ENCODE data around the gene SLC37A1. TPM values are rescaled to one million over a fixed set of nuclear protein-coding genes. Genes with fewer than 3 reads are reported as not detected.

The SLC37A1 gene
- total RNA-seq = 100 to 1,000 TPM in 3 of 4 donors, 10 to 100 TPM in 1; 66.0 to 249 (median 195) TPM

DNA sequence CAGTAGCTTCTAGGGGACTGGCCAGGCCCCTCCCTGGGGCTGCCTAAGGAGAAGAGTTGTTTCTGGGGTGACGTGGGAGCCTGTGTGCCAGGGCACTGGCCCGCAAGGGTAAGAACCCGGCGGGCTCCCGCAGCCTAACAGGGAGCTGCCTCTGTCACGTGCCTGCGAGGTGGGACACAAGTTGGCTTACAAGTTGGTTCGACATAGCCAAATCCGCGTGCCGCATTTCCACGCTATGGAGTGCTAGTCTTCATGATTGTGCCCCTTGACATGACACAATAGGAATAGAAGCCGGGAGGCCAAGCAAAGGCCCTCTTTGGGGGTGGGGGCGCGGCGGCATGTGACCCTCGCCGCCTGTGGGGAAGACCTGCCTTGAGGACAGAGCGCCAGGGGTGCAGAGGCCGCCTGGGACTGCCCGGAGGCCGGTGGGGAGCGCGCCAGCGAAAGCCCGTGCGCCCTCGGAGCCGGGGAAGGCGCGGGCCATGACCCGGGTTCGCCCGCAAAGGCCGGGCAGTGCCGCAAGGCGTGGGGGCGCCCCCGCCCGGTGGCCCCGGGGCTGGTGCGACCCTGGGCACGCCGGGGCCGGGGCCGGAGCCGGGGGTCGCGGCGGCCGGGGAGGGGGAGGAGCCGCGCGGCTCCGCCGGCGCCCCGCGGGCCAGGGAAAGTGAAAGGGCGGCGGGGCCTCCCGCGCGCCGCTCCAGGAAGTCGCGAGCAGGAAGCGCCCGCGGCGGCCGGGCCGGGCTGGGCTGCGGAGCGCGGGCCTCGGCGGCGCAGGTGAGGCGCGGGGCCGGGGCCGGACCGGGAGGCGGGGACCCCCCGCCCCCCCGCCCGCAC is at the start of gene SLC37A1:
Gene SLC37A1 (plus strand): TSS at position 702 of the 834 bp plus-strand sequence. CDS start 4,603 bp downstream, outside the sequence.
- TF ChIP-seq POLR2A (IDR thresholded peaks at IDR 0.05) = peak in 1 of 2 donors; percentile 68
- TF ChIP-seq, protein P1, sequence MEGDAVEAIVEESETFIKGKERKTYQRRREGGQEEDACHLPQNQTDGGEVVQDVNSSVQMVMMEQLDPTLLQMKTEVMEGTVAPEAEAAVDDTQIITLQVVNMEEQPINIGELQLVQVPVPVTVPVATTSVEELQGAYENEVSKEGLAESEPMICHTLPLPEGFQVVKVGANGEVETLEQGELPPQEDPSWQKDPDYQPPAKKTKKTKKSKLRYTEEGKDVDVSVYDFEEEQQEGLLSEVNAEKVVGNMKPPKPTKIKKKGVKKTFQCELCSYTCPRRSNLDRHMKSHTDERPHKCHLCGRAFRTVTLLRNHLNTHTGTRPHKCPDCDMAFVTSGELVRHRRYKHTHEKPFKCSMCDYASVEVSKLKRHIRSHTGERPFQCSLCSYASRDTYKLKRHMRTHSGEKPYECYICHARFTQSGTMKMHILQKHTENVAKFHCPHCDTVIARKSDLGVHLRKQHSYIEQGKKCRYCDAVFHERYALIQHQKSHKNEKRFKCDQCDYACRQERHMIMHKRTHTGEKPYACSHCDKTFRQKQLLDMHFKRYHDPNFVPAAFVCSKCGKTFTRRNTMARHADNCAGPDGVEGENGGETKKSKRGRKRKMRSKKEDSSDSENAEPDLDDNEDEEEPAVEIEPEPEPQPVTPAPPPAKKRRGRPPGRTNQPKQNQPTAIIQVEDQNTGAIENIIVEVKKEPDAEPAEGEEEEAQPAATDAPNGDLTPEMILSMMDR (IDR thresholded peaks at IDR 0.05) = peak in 3 of 6 experiments; percentile 4 to 38 (median 7)
- H3K27ac ChIP-seq = peak within 1 kb of the TSS; percentile 78 to 94 (median 84)
- peaks cover 0 to 7% (median 0%) of the 10 kb centered on the region in 3 donors for H3K36me3 ChIP-seq
- H3K9me3 ChIP-seq = peaks cover 0 to 3% (median 0%) of the 10 kb centered on the region in 4 donors
- no peaks in the 10 kb centered on the region for H3K27me3 ChIP-seq
- peak in 2 of 3 donors; percentile 43 to 75 for DNase-seq
- H3K4me3 ChIP-seq = peak within 1 kb of the TSS; percentile 69 to 99 (median 78)
- peaks cover 0 to 30% (median 2%) of the 10 kb centered on the region in 4 donors for H3K4me1 ChIP-seq

DNA sequence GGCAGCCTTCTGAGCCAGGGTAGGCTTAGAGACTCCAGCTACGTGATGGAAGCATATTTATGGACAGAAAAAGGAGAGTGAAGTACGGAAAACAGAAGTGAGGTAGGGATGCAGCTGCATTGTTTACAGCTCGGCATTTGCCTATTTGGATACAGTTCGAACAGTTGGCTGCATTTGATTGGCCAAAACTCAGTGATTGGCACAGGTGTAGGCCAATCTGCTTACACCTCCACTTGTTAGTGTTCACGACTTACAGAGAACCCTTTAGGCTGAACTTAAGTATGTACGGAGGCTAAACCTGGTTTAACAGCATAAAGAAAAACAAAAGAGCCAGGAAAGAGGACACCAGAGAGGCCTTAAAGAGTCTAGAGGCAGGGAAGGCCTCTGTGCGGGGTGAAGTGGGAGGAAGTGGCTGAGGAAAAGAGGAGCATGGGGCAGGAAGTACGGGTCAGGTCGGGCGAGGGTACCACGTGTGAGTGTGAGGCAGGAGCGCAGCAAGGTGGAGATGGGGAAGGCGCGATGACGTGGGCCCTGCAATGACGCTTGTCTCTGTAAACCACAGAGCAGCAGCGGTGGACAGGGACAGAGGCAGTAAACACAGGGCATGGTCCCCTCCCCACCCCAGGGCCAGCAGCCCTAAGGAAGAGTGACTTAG is 49.7 kb upstream of the SLC37A1 start:
- H3K4me1 ChIP-seq = peaks cover 10 to 77% (median 26%) of the 10 kb centered on the region in 4 donors
- H3K27ac ChIP-seq = peak overlapping the region in 3 of 4 donors; percentile 45 to 94 (median 89)
- no peak for TF ChIP-seq POLR2A (IDR thresholded peaks at IDR 0.05)
- TF ChIP-seq, protein P1 (IDR thresholded peaks at IDR 0.05) = no peak
- H3K36me3 ChIP-seq = no peaks in the 10 kb centered on the region
- DNase-seq = peak; percentile 61 to 87 (median 63)
- no peak overlapping the region for H3K4me3 ChIP-seq
- no peaks in the 10 kb centered on the region for H3K27me3 ChIP-seq
- no peaks in the 10 kb centered on the region for H3K9me3 ChIP-seq

DNA sequence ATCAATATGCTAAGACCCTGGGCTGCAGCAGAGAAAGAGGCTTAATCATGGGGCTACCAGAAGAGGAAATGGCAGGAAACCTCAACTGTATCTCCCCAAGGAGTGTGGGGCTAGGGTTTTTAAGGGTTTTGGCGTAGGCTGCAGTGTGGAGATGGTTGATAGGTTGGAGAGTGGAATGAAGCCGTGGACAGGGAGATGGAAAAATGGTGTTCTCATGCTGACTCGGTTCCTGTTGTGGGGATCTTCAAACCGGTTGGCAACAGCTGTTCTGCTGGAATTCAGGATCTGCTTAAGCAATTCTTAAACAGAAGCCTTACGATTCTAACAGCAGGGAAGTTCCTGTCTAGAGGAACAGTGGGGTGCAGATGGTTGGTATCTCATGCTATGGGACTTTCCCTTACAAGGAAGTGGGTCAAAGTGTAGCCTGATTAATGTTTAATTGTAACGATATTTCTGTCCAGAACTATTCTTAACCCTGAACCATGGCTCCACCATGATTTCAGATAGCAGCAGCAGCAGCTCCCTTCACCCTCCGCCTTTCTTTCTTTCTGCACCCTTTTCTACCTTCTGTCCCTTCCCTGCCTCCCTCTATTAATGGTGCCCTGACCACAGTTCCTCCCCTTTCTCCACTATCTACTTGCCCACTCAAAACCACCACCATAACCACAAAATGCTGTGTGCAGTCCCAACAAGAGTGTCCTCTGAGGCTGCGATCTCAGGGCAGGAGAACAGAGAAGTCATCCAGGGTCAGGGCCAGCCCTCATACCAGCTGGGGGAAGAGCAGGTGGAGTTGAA is 48.4 kb upstream of the SLC37A1 start:
- Histone ChIP-seq H3K27ac (peak overlapping the region in 3 of 4 donors; percentile 45 to 94 (median 89)), H3K36me3 (no peaks in the 10 kb centered on the region), H3K9me3 (no peaks in the 10 kb centered on the region), H3K4me3 (no peak overlapping the region), H3K4me1 (peaks cover 10 to 73% (median 25%) of the 10 kb centered on the region in 4 donors), H3K27me3 (no peaks in the 10 kb centered on the region)
- peak in 1 of 2 donors; percentile 37 for TF ChIP-seq POLR2A (IDR thresholded peaks at IDR 0.05)
- TF ChIP-seq, protein P1 (IDR thresholded peaks at IDR 0.05) = no peak
- DNase-seq = peak in 2 of 3 donors; percentile 53 to 57

DNA sequence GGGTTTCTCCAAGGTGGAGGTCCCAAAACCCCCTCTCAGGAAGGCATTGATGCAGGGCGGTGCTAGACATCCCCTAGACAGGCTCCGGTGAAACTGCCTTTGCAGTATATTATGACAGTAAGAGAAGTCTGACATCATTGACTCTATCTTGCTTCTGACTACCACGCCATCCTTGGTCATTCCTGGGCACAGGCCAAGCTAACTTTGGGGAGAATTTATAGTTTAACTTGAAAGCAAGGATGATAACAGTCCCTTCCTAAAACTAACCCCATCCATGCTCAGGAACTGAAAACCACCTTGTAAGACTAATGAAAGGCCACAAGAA is 47.9 kb upstream of the SLC37A1 start:
- DNase-seq = no peak
- no peaks in the 10 kb centered on the region for H3K27me3 ChIP-seq
- H3K27ac ChIP-seq = peak overlapping the region in 3 of 4 donors; percentile 45 to 94 (median 89)
- H3K4me1 ChIP-seq = peaks cover 10 to 70% (median 23%) of the 10 kb centered on the region in 4 donors
- H3K9me3 ChIP-seq = no peaks in the 10 kb centered on the region
- TF ChIP-seq, protein P1 (IDR thresholded peaks at IDR 0.05) = no peak
- no peak for TF ChIP-seq POLR2A (IDR thresholded peaks at IDR 0.05)
- no peak overlapping the region for H3K4me3 ChIP-seq
- H3K36me3 ChIP-seq = no peaks in the 10 kb centered on the region

DNA sequence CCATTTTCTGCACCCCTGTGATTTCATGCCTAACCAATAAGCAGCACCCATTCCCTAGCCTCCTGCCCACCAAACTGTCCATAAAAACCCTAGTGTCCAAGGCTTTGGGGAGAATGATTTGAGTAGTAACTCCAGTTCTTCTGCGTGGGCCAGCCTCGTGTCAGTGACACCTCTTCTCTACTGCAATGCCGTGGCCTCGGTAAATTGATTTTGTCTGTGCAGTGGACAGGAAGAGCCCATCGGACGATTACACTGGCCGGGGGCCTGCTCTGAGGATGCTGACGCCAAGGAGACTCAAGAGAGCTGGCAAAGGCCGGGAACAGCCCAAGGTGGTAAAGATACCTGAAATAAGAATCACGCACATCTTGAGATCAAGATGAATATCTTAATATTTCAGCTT is 47.0 kb upstream of the SLC37A1 start:
- peak in 1 of 3 donors; percentile 40 for DNase-seq
- Histone ChIP-seq H3K4me1 (peaks cover 10 to 62% (median 18%) of the 10 kb centered on the region in 4 donors), H3K27me3 (no peaks in the 10 kb centered on the region), H3K36me3 (no peaks in the 10 kb centered on the region), H3K9me3 (no peaks in the 10 kb centered on the region), H3K4me3 (no peak overlapping the region), H3K27ac (no peak overlapping the region)
- no peak for TF ChIP-seq POLR2A (IDR thresholded peaks at IDR 0.05)
- TF ChIP-seq, protein P1 (IDR thresholded peaks at IDR 0.05) = no peak
